OCI-LY3 (cell line): Measurements from ENCODE around the gene GID8.

ENCODE experiments used
- H2AFZ ChIP-seq: fragments of 200-600, 300-600 bp; shearing (Covaris generic); 2 replicates; pipeline ENCODE4 v1.6.0; 2014; ENCODE audit warnings: antibody characterized with exemption, low read depth, low read length
- H3K27ac ChIP-seq: fragments of 200-600, 300-600 bp; sonication (generic); 2 replicates; pipeline ENCODE4 v1.5.1; 2014; ENCODE audit warnings: mild to moderate bottlenecking, low read length, moderate library complexity, mixed read lengths
- H3K27me3 ChIP-seq: fragments of 200-600, 300-600 bp; sonication (generic); 2 replicates; pipeline ENCODE4 v1.6.1; 2014; ENCODE audit warnings: low read depth, low read length, mixed read lengths
- H3K36me3 ChIP-seq: fragments of 200-600, 300-600 bp; sonication (generic); replicated peaks from 2 replicates; pipeline ENCODE3; 2014; ENCODE audit warnings: low read depth, low read length, mixed read lengths
- H3K4me1 ChIP-seq: fragments of 300-600, 200-600 bp; sonication (generic); 2 replicates; pipeline ENCODE4 v1.6.1; 2014; ENCODE audit warnings: low read length, mixed read lengths
- H3K4me2 ChIP-seq: fragments of 200-600, 300-600 bp; sonication (generic); 2 replicates; pipeline ENCODE4 v1.6.1; 2014; ENCODE audit warnings: low read length, mixed read lengths
- H3K4me3 ChIP-seq: fragments of 300-600, 200-600 bp; sonication (generic); 2 replicates; pipeline ENCODE4 v1.5.1; 2014; ENCODE audit warnings: antibody characterized with exemption, mild to moderate bottlenecking, low read length, moderate library complexity
- H3K79me2 ChIP-seq: fragments of 300-600, 200-600 bp; shearing (Covaris generic); 2 replicates; pipeline ENCODE4 v1.6.1; 2014; ENCODE audit warnings: mild to moderate bottlenecking, low read length, mixed read lengths
- H3K9ac ChIP-seq: fragments of 300-600, 200-600 bp; shearing (Covaris generic); 2 replicates; pipeline ENCODE4 v1.6.0; 2014; ENCODE audit warnings: mild to moderate bottlenecking, low read length, moderate library complexity
- H3K9me3 ChIP-seq: fragments of 200-600, 300-600 bp; shearing (Covaris generic); 2 replicates; pipeline ENCODE4 v1.6.1; 2014; ENCODE audit warnings: low read length, mixed read lengths; ENCODE audit not compliant: insufficient read depth
- H4K20me1 ChIP-seq: fragments of 200-600, 300-600 bp; sonication (generic); 2 replicates; pipeline ENCODE4 v1.6.1; 2016; ENCODE audit warnings: low read length, mixed read lengths; ENCODE audit not compliant: insufficient read depth
- EZH2phosphoT487 ChIP-seq: fragments of 200-600 bp; shearing (Covaris generic); IDR thresholded peaks from 2 replicates; pipeline ENCODE4 v1.6.1; 2018; ENCODE audit warnings: antibody characterized with exemption, mixed run types, low read depth
- TF ChIP-seq, protein P1 (sequence below): fragments of 200-600, 300-600 bp; sonication (generic); IDR thresholded peaks from 2 replicates; pipeline ENCODE4 v1.5.1; 2014; ENCODE audit warnings: antibody characterized with exemption, low read length, low read depth

The GID8 gene

DNA sequence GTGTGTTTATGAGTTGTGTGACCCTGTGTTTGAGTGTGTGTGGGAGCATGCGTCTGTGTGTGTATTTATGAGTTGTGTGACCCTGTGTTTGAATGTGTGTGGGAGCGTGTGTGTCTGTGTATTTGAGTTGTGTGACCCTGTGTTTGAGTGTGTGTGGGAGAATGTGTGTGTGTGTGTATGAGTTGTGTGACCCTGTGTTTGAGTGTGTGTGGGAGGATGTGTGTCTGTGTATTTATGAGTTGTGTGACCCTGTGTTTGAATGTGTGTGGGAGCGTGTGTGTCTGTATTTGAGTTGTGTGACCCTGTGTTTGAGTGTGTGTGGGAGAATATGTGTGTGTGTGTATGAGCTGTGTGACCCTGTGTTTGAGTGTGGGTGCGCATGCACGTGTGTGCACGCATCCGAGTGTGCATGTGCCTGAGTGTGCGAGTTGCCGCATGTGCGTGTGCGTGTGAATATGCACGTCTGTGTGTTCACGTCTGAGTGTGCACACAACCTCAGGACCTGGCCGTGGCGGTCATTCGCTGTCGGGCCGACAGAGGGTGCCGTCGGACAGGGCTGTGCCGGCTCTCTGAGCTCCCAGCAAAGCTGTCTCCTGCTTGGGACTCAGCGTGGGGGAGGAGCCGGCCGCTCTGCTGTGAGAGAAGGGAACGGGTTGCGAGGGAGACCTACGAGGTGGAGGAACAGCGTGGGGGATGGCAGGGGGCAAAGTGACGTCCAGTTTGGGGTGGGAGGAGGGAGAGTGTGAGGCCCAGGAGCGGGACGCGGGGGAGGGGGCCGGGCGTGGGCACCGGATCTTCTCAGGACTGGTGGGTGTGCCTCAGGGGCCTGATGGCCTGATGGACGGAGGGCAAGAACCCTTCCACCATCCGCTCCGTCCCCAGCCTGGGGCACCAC is 34.2 kb downstream of the GID8 start:
- no peaks in the 10 kb centered on the region for H3K9me3 ChIP-seq

DNA sequence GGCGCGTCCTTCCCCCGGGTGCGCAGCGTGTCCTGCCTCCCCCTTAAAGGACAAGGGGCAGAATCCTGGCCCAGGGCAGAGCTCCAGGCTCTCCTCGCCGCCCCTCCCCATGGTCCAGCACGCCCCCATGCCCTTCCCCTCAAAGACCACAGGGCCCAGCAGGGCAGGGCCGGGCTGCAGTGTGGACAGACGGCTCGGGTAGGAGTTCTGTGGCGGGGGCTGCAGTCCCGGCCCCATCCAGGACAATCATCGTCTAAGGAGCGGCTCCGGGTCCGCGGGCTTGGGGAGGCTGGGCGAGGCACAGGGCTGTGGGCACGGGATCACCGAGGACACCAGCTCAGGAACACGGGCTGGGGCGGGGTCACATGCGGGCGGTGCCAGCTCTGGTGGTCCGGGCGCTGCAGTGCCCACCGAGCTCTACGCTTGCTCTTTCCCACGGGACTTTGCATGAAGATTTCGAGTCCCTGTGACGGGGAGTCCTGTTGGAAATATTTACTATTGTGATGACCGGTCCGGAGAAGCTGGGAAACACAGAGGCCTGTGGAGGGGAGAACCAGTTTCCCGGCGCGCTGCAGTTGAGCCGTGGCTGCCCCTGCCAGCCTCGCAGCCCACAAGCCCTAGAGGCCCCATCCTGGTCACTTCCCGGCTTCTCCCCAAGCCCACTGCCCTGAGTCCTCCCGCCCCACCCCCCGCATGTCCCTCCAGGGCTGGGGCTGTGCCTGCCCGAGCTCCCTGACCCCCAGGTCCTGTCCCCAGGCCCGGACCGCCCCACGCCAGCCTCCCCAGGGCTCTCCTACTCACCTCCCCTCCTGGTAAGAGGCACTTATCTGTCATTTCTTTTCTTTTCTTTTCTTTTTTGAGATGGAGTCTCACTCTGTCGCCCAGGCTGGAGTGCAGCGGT is 35.1 kb downstream of the GID8 start:
- H2AFZ ChIP-seq = no peak overlapping the region; the same call in 1 of the 2 replicates
- no peaks in the 10 kb centered on the region for H3K9me3 ChIP-seq
- H4K20me1 ChIP-seq = no peaks in the 10 kb centered on the region
- no peak for TF ChIP-seq EZH2phosphoT487
- TF ChIP-seq, protein P1, sequence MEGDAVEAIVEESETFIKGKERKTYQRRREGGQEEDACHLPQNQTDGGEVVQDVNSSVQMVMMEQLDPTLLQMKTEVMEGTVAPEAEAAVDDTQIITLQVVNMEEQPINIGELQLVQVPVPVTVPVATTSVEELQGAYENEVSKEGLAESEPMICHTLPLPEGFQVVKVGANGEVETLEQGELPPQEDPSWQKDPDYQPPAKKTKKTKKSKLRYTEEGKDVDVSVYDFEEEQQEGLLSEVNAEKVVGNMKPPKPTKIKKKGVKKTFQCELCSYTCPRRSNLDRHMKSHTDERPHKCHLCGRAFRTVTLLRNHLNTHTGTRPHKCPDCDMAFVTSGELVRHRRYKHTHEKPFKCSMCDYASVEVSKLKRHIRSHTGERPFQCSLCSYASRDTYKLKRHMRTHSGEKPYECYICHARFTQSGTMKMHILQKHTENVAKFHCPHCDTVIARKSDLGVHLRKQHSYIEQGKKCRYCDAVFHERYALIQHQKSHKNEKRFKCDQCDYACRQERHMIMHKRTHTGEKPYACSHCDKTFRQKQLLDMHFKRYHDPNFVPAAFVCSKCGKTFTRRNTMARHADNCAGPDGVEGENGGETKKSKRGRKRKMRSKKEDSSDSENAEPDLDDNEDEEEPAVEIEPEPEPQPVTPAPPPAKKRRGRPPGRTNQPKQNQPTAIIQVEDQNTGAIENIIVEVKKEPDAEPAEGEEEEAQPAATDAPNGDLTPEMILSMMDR = no peak
- no peaks in the 10 kb centered on the region for H3K36me3 ChIP-seq
- H3K79me2 ChIP-seq = no peaks in the 10 kb centered on the region
- peak overlapping the region; percentile 75 for H3K4me3 ChIP-seq
- H3K27me3 ChIP-seq = 0 out of 2 replicates have a peak, but pooled peaks cover 3% of the 10 kb centered on the region
- H3K4me1 ChIP-seq = peaks cover 24% of the 10 kb centered on the region
- no peak overlapping the region; the same call in 1 of the 2 replicates for H3K9ac ChIP-seq
- no peak overlapping the region for H3K27ac ChIP-seq
- H3K4me2 ChIP-seq = peak overlapping the region; percentile 84

More for the DNA sequence above, 34.2 kb downstream of the GID8 start:
- Histone ChIP-seq H3K27me3 (0 out of 2 replicates have a peak, but pooled peaks cover 3% of the 10 kb centered on the region), H3K9ac (no peak overlapping the region; the same call in 1 of the 2 replicates), H4K20me1 (0 out of 2 replicates have a peak, but pooled peaks cover under 1% of the 10 kb centered on the region), H3K79me2 (no peaks in the 10 kb centered on the region), H3K27ac (no peak overlapping the region), H3K4me3 (peak overlapping the region; percentile 75), H3K36me3 (peaks cover 3% of the 10 kb centered on the region), H3K4me2 (peak overlapping the region; percentile 84), H2AFZ (peak overlapping the region; percentile 72; the same call in 1 of the 2 replicates), H3K4me1 (peaks cover 17% of the 10 kb centered on the region)
- TF ChIP-seq EZH2phosphoT487 = no peak
- TF ChIP-seq, protein P1 = peak; percentile 84

DNA sequence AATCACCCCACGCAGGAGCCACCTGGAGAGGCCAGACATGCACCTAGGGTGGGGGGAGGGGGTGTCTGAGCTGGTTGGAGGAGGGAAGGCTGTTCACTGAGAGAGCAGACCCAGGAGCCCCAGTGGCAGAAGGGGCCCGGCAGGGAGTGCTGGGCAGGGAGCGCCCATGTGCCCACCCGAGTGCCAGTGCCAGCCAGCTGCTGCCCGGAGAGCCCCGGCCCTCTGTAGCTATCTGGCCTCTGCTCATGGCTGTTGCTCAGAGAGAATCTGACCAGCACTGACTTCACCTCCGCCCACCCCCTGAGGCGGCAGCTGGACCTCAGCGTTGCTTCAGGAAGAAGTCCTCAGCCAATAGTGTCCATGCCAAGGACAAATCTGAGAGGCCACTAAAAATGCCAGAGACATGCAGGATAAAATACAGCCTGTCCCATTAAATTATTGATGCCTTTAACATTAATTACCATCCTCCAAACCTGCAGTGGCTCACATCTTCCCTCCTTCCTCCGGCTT is 37.4 kb downstream of the GID8 start:
- TF ChIP-seq, protein P1 = no peak
- TF ChIP-seq EZH2phosphoT487 = no peak
- H3K79me2 ChIP-seq = no peaks in the 10 kb centered on the region
- H3K4me3 ChIP-seq = no peak overlapping the region
- no peak overlapping the region for H2AFZ ChIP-seq
- no peaks in the 10 kb centered on the region for H4K20me1 ChIP-seq
- peaks cover 34% of the 10 kb centered on the region for H3K4me1 ChIP-seq
- no peak overlapping the region for H3K4me2 ChIP-seq
- H3K36me3 ChIP-seq = no peaks in the 10 kb centered on the region
- H3K9me3 ChIP-seq = no peaks in the 10 kb centered on the region
- no peak overlapping the region for H3K27ac ChIP-seq
- peaks cover 24% of the 10 kb centered on the region for H3K27me3 ChIP-seq
- no peak overlapping the region for H3K9ac ChIP-seq
